Stimulated activated CD8-positive, alpha-beta memory T cell treated with anti-CD3 and anti-CD28 coated beads, Interleukin-7, amount 100 ng/mL, for 24 hours (primary cell): ENCODE data around the gene WASHC2C.
"Not testable (repeated sequence)": the region's sequence is repeated elsewhere in the genome, so short reads cannot be mapped to it uniquely, and the experiment has no call there.

ENCODE experiments used
- DNase-seq: peaks from one replicate; pipeline ENCODE4 v3.0.0-alpha.2; 2020; ENCODE audit warnings: low read depth

Gene WASHC2C

GRCh38 chr10:45761622-45762021 is 34.6 kb downstream of the WASHC2C start:
- DNase-seq, result not testable (repeated sequence)

- not testable (repeated sequence) for DNase-seq
These were observed 36.0 kb downstream of the WASHC2C start for GRCh38 chr10:45763037-45763436.

DNA sequence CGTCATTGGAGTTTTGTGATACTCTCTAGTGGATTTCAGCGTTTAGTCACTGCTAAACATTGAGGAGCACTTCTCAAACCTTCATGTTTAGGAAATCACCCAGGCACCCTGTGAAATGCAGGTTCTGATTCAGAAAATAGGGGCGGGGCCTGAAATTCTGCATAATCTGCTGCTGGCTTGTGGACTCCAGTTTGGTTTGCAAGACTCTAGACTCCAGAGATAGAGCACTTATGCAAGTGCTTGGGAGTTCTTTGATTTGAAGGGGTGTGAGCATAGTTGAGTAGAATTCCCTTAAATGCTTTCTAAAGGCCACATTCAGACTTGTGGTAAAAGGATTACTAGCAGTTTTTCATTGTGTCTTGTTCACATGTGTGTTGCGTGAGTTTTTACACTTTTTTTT is 41.3 kb downstream of the WASHC2C start:
- not testable (repeated sequence) for DNase-seq

- not testable (repeated sequence) for DNase-seq
These were observed 44.8 kb downstream of the WASHC2C start for GRCh38 chr10:45771757-45772461.

- DNase-seq, result not testable (repeated sequence)
These were observed 59.2 kb downstream of the WASHC2C start for GRCh38 chr10:45786217-45786616.

GRCh38 chr10:45787212-45787741 is 60.2 kb downstream of the WASHC2C start:
- DNase-seq, result not testable (repeated sequence)

DNA sequence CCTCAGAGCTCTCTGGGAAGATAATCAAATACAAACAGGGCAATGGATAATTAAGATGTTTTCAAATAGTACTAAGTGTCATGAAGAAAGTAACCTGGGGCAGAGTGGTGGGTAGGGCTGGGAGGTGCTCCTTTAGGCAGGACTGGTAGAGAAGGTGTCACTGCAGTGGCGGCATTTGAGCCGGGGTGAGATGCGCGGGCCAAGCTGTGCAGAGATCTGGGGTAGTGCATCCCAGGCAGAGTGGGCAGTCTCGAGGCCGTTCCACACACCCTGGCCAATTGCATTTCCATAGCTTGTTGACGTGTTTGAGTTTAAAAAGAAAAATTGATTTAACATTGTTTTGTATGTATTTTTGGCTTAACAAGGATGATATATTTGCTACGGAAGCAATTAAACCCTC is 62.9 kb downstream of the WASHC2C start:
- not testable (repeated sequence) for DNase-seq

GRCh38 chr10:45790694-45791426 is 63.8 kb downstream of the WASHC2C start:
- not testable (repeated sequence) for DNase-seq

DNA sequence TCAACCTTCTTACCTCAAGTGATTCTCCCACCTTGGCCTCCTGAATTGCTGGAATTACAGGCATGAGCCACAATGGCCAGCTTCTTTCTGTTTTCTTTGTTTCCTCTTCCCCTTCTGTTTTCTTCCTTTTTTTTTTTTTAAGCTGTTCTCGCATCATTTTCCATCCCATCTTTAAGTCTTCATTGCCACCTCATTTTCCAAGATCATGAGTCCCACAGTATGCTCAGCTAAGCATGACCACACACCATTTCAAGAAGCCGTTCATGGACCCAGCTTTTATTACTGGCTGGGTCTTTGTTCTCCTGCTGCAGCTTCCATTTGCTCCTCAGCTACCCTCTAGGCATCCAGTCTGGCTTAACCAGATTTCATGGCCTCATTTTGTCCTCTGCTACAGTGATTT is 67.7 kb downstream of the WASHC2C start:
- not testable (repeated sequence) for DNase-seq

GRCh38 chr10:45803060-45804010 is 76.3 kb downstream of the WASHC2C start:
- DNase-seq, result not testable (repeated sequence)

GRCh38 chr10:45804996-45805395 is 77.9 kb downstream of the WASHC2C start:
- DNase-seq, result not testable (repeated sequence)

DNA sequence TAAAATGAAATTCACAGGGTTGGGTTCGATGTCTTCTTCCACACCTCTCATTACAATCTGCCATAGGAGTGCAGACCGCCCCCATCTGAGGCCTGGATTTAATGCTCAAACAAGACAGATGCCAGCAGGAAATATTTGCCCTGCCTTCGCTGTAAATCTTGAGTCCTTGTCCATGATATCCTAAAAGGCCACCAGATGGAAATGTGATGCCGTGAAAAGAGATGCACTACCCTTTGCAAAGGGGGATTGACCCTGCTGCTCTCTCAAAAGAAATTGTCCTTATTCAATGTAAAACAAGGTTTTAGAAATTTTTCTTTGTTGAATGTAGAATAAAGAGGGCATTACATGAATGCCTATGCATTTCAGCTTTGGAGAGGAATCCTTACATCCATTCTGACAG is 82.8 kb downstream of the WASHC2C start:
- no peak for DNase-seq

DNA sequence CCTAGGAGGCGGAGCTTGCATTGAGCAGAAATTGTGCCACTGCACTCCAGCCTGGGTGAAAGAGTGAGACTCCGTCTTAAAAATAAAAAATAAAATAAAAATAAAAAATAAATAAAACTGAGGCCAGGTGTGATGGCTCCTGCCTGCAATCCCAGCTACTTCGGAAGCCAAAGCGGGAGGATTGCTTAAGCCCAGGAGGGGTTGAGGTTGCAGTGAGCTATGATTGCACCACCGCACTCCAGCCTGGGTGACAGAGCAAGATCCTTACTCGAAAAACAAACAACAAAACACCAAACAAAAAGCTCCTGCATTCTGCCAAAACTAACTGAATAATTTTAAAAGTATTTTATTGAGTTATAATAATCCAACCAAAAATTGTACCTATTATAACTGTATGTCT is 84.0 kb downstream of the WASHC2C start:
- no peak for DNase-seq

DNA sequence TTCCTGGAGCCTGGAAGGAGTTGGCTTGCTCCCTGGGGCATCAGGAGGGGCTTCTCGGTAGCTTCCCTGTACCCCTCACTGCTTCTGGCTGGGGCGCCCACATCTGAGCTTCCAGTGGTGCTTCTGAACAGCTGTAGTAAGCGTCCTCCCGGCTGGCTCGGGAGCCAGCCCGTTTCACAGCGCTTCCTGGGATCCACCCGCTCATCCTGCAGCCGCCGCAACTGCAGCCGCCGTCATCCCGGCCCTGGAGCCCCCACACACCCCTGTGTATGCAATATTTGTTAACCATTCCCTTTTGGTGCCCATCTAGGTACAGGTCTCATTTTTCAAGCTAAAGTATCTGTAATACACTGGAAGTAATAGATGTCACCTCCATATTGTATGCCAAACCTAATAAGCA is 85.9 kb downstream of the WASHC2C start:
- not testable (repeated sequence) for DNase-seq

- DNase-seq, result not testable (repeated sequence)
These were observed 87.1 kb downstream of the WASHC2C start for GRCh38 chr10:45814146-45814545.

GRCh38 chr10:45817130-45817859 is 90.2 kb downstream of the WASHC2C start:
- no peak for DNase-seq

DNA sequence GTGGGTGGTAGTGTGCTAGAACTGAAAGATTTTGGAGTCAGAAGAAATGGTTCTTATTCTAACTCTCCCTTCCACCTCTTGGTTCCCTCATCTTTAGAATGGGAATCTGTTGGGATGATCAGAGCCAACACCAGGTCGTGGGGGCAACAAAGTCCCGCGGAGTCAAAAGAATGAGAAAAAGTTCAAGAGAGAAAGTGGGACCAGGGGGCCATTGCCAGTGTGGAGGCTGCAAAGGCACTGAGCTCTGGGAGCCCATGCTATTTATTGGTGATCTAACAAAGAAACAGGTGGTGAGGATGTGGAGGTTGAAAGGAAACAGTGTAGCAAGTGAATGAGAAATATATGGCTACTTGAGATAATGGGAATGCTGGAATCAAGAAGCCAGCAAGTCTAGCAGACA is 90.8 kb downstream of the WASHC2C start:
- DNase-seq, result no peak

GRCh38 chr10:45819552-45819951 is 92.5 kb downstream of the WASHC2C start:
- DNase-seq, result no peak

- DNase-seq, result not testable (repeated sequence)
These were observed 93.2 kb downstream of the WASHC2C start for GRCh38 chr10:45820107-45820830.

GRCh38 chr10:45822918-45823317 is 95.9 kb downstream of the WASHC2C start:
- DNase-seq, result not testable (repeated sequence)
